GM12873 (cell line): Measurements from ENCODE around the gene CDH24.

ENCODE experiments used
- TF ChIP-seq, protein P1 (sequence below): IDR thresholded peaks from 2 replicates; pipeline ENCODE4 v1.5.1; 2012; ENCODE audit warnings: low read depth, mild to moderate bottlenecking, moderate library complexity, low read length, control low read depth; ENCODE audit not compliant: insufficient read depth; ENCODE audit errors: missing control alignments

Gene CDH24

DNA sequence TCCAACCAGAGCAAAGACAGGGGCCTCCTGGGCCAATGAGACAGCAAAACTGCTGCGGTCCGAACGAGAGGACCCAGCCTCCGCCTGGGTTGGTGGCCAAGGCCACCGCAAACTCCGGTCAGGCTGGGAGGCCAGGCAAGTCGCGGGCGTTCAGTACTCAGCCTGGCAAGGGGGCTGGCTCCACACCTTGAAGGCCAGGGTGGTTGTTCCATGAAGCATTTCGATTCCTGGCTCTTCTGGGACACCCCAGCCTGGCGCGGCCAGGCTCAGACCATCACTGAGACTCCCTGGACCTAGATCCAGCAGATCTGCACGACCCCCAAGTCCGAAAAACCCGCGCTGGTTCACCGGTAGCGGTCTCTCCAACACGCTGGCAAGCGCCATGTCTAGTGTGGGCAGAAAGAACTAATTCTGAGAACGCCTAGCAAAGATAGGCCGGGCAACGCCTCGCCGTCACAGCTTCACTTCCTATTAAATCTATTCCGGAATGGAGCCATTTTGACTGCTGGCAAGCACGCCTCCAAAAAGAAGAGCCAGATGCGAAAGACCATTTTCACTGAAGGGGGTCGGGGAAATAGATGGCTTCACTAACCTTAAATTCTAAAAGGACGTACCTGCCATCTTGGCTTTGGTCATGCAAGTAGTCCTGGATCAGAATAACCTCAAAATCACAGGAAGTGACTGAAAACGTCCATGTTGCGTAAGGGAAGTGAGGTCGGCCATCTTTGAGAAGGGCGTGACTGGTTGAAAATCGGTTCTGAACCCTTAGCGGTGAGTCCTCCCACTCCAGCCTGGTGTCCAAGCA is 22.6 kb downstream of the CDH24 start, which contains the start of gene PSMB5:
PSMB5 (minus strand) TSS at position 403 of the 805 bp plus-strand sequence; CDS start at position 384, 19 bp downstream.
- TF ChIP-seq, protein P1, sequence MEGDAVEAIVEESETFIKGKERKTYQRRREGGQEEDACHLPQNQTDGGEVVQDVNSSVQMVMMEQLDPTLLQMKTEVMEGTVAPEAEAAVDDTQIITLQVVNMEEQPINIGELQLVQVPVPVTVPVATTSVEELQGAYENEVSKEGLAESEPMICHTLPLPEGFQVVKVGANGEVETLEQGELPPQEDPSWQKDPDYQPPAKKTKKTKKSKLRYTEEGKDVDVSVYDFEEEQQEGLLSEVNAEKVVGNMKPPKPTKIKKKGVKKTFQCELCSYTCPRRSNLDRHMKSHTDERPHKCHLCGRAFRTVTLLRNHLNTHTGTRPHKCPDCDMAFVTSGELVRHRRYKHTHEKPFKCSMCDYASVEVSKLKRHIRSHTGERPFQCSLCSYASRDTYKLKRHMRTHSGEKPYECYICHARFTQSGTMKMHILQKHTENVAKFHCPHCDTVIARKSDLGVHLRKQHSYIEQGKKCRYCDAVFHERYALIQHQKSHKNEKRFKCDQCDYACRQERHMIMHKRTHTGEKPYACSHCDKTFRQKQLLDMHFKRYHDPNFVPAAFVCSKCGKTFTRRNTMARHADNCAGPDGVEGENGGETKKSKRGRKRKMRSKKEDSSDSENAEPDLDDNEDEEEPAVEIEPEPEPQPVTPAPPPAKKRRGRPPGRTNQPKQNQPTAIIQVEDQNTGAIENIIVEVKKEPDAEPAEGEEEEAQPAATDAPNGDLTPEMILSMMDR, result no peak

DNA sequence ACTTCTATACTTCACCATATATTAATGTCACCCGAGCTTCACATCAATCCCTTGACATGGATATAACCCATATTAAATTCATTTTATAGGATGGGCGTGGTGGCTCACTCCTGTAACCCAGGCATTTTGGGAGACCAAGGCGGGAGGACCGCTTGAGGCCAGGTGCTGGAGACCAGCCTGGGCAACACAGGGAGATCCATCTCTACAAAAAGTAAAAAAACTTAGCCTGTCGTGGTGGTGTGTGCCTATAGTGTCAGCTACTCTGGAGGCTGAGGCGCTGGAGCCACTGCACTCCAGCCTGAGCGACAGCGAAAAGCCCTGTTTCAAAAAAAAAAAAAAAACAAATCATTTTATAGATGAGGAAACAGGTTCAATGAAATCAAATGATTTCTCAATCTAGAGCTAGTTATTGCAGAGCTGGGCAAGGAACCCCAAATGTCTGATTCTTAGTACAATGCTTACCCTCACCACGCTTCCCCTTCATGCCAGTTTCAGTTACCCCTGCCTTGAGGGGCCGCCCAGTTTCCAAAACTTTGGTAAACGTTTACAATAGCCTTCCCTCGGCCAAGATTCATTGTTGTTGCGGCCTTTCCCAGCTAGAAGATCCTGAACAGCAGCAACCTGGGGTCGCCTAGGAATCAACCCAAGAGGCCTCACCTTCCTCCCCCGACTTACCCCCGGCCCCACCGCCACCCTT is 23.4 kb downstream of the CDH24 start:
- TF ChIP-seq, protein P1, result no peak

DNA sequence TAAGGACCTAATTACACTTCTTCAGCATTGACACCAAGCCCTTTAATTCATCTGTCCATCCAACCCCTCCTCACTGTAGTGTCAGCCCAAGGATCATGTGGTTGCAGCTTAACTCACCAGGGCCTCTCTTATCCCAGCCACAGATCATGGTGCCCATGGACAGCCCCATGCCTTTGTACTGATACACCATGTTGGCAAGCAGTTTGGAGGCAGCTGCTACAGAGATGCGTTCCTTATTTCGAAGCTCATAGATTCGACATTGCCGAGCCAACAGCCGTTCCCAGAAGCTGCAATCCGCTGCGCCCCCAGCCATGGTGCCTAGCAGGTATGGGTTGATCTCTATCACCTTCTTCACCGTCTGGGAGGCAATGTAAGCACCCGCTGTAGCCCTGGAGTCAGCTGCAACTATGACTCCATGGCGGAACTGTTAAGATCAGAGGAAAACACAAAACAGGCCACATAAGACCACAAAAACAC is 24.0 kb downstream of the CDH24 start:
- TF ChIP-seq, protein P1, result no peak

DNA sequence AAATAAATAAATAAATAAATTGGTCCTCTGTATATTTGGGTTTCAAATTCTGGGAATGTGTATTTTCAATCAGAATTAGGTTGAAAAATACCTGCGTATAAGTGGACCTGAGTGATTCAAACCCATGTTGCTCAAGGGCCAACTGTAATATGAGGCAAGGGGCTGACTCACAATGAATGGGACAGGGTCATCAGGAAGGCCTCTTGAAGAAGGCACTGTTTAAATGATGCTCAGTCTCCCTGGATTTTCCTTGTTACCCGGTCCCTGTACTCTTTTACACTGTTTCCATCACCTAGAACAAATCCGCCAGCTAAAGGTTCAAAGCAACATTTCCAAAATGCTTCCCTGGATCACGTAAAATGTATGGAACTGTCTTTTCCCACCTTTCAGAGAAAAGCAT is 26.4 kb downstream of the CDH24 start:
- TF ChIP-seq, protein P1, result no peak

DNA sequence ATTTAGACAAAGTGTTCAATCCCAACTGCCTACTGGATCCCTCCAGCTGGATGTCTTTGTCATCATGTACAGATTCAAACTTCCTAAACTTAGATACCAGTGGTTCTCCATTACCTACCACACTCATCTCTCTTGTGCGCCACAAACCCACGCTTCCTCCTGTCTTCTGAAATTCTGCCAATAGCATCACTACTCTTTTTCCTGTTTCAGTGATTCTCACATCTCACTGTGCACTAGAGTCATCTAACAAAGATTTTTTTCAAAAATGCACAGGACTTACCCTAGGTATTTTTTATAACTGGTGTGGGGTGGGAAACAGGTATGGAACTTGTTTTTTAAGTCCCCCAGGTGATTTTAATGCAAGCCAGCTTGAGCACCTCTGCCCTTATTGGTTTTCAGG is 28.5 kb downstream of the CDH24 start:
- TF ChIP-seq, protein P1, result no peak

DNA sequence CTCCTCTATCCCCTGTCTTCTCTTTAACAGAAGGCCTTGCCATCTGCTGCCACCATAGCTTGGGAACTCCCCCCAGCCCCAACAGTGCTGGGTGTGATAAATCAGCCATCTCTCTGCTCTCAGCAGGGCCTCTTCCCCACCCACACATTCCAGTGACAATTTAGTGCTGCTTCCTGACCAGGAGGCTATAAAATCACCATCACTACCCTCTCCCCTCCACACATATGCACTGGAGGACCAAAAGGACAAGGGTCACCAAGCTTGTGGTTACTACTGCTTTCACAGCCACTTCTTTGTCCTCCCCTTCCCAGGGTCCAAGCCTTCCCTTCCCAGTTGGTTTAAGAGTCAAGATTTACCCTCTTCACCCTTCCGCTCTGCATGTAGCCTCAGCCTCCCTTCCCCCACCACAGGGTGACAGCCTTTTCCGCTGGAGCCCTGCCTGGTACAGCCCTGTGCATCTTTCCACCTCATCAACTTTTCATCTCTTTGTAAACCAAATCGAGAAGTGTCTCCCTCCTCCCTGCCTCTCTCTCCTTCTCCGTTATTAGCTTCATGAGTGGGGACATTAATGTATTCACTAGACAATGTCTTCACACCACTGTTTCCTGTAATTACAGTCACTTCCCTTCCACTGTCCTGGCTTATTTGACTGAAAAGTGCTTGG is 32.0 kb downstream of the CDH24 start:
- TF ChIP-seq, protein P1, result no peak

DNA sequence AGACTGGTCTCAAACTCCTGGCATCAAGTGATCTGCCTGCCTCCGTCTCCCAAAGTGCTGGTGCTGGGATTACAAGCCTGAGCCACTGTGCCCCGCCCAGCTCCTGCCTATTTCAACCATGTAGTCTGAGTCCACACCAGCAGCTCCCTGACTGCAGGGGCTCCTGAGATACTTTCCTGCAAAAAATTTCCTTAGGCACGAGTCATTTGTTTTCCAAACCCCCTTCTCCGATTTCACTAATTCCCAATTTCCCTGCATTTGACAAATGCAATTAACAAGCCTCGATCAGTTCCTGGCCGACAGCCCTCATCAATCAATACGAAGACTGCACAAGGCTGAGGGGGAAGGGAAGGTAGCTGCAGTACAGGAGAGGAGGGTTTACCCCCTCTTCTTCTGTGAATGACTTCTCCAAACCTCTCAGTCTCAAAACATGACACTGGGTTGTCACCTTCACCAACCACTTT is 32.7 kb downstream of the CDH24 start:
- TF ChIP-seq, protein P1, result no peak
